HCT116 (cell line): ENCODE results near the gene TMEM59L. TPM values are rescaled to one million over a fixed set of nuclear protein-coding genes. Genes with fewer than 3 reads are reported as not detected.

ENCODE experiments used
- ATAC-seq: fragments of 200-7000 bp; cut with Tn5 transposase; 2 replicates; pipeline ENCODE4 v1.9.1; 2020; ENCODE audit warnings: mild to moderate bottlenecking, moderate library complexity
- BruUV-seq: library from RNA; stranded (reverse); fragments of 400-500 nt; replicated peaks from 2 replicates; lab custom pipeline; 2021; lab: Mats Ljungman, UMichigan
- CTCF ChIA-PET: fragments of 300-600 bp; sonication (Branson Sonifier 250); formaldehyde crosslinking; loops from one replicate; lab custom pipeline; 2021; ENCODE audit warnings: antibody characterized with exemption; lab: Charles Lee
- POLR2A ChIA-PET: fragments of 300-600, 350-600 bp; sonication (Branson Sonifier 250); formaldehyde crosslinking; loops from one replicate; lab custom pipeline; 2021; ENCODE audit warnings: antibody characterized with exemption; lab: Charles Lee
- RAD21 ChIA-PET, 2 experiments: fragments of 300-600 bp; sonication (Branson Sonifier 250); formaldehyde crosslinking; loops; one replicate each; lab custom pipeline; 2023; ENCODE audit warnings: low total read pairs in 2 of 2; ENCODE audit not compliant: uncharacterized antibody in 2 of 2, unreplicated experiment in 2 of 2, low non-redundant PET in 1 of 2; lab: Charles Lee
- DNase-seq: peaks from one replicate; pipeline ENCODE4 v3.0.0-alpha.2; 2010; ENCODE audit warnings: low read depth, low spot score
- H2AFZ ChIP-seq: fragments of 200-600 bp; shearing (Covaris generic), sonication (generic); 2 replicates; pipeline ENCODE4 v1.6.1; 2017; ENCODE audit warnings: low read depth, mixed run types, mixed read lengths, antibody characterized with exemption, low read length; ENCODE audit not compliant: poor library complexity, severe bottlenecking
- H3K27ac ChIP-seq: 2 replicates; pipeline ENCODE4 v1.5.1; 2012; ENCODE audit warnings: low read depth, low read length
- H3K27me3 ChIP-seq: fragments of 200-600 bp; sonication (generic); 2 replicates; pipeline ENCODE4 v1.6.1; 2016; ENCODE audit warnings: mixed run types, low read length, mixed read lengths; ENCODE audit not compliant: insufficient read depth
- H3K36me3 ChIP-seq, 2 experiments: fragments of 200-500 bp in 1 of 2; fragments of 200-600 bp in 1 of 2; sonication (Bioruptor generic) in 1 of 2; sonication (generic) in 1 of 2; 2 replicates each; pipeline versions ENCODE4 v1.5.1 to v1.6.1; 2014 to 2016; ENCODE audit warnings: low read length in 2 of 2, inconsistent platforms in 1 of 2, mixed read lengths in 1 of 2, mixed run types in 1 of 2; ENCODE audit not compliant: insufficient read depth in 2 of 2, control insufficient read depth in 1 of 2
- H3K4me1 ChIP-seq, 2 experiments: fragments of 200-600 bp in 1 of 2; sonication (generic) in 1 of 2; 2 replicates each; pipeline versions ENCODE4 v1.5.1 to v1.6.1; 2012 to 2017; ENCODE audit warnings: low read length in 2 of 2, inconsistent platforms in 1 of 2, mild to moderate bottlenecking in 1 of 2, mixed read lengths in 1 of 2, mixed run types in 1 of 2, moderate library complexity in 1 of 2; ENCODE audit not compliant: insufficient read depth in 2 of 2, control insufficient read depth in 1 of 2
- H3K4me2 ChIP-seq: fragments of 200-600 bp; sonication (generic); 2 replicates; pipeline ENCODE4 v1.6.1; 2017; ENCODE audit warnings: mixed run types, low read length, mixed read lengths
- H3K4me3 ChIP-seq, 2 experiments: fragments of 200-600 bp in 1 of 2; sonication (generic) in 1 of 2; replicated peaks in 1 of 2; 2 replicates each; pipeline ENCODE4 v1.5.1; 2011 to 2016; ENCODE audit warnings: low read length in 2 of 2, control low read depth in 1 of 2, low read depth in 1 of 2, mild to moderate bottlenecking in 1 of 2, mixed read lengths in 1 of 2, mixed run types in 1 of 2
- H3K79me2 ChIP-seq: fragments of 200-600 bp; sonication (generic); 2 replicates; pipeline ENCODE4 v1.6.1; 2017; ENCODE audit warnings: mild to moderate bottlenecking, mixed run types, low read length, moderate library complexity, mixed read lengths; ENCODE audit not compliant: insufficient read depth
- H3K9ac ChIP-seq: fragments of 200-600 bp; sonication (generic); 2 replicates; pipeline ENCODE4 v1.6.1; 2016; ENCODE audit warnings: low read length, mixed read lengths
- H3K9me2 ChIP-seq: fragments of 200-600 bp; sonication (generic), shearing (Covaris generic); 2 replicates; pipeline ENCODE4 v1.6.1; 2017; ENCODE audit warnings: mixed run types, mild to moderate bottlenecking, moderate library complexity; ENCODE audit not compliant: insufficient read depth
- H3K9me3 ChIP-seq, 2 experiments: fragments of 200-500 bp in 1 of 2; fragments of 200-600 bp in 1 of 2; sonication (Bioruptor generic) in 1 of 2; sonication (generic) in 1 of 2; 2 replicates each; pipeline ENCODE4 v1.6.1; 2014 to 2017; ENCODE audit warnings: low read length in 2 of 2, mixed read lengths in 2 of 2, inconsistent platforms in 1 of 2, low read depth in 1 of 2, mild to moderate bottlenecking in 1 of 2, mixed run types in 1 of 2, moderate library complexity in 1 of 2; ENCODE audit not compliant: control insufficient read depth in 1 of 2, insufficient read depth in 1 of 2
- H4K20me1 ChIP-seq: fragments of 200-600 bp; sonication (generic), shearing (Covaris generic); 2 replicates; pipeline ENCODE4 v1.6.1; 2017; ENCODE audit warnings: mixed run types, mild to moderate bottlenecking, moderate library complexity; ENCODE audit not compliant: insufficient read depth
- CEBPB ChIP-seq: IDR thresholded peaks from 2 replicates; pipeline ENCODE4 v1.6.1; 2012; ENCODE audit warnings: low read depth
- ELF1 ChIP-seq: IDR thresholded peaks from 2 replicates; pipeline ENCODE4 v1.6.1; 2012; ENCODE audit warnings: low read depth, borderline replicate concordance
- EZH2 ChIP-seq: fragments of 200-600 bp; sonication (generic); IDR thresholded peaks from 2 replicates; pipeline ENCODE4 v1.6.1; 2017; ENCODE audit warnings: antibody characterized with exemption, mixed run types
- EZH2phosphoT487 ChIP-seq: fragments of 200-600 bp; IDR thresholded peaks from 2 replicates; pipeline ENCODE4 v1.6.1; 2018; ENCODE audit warnings: antibody characterized with exemption, borderline replicate concordance
- FOSL1 ChIP-seq: IDR thresholded peaks from 2 replicates; pipeline ENCODE4 v1.6.1; 2012; ENCODE audit warnings: low read depth
- JUND ChIP-seq: IDR thresholded peaks from 2 replicates; pipeline ENCODE4 v1.6.1; 2012
- POLR2A ChIP-seq: IDR thresholded peaks from 2 replicates; pipeline ENCODE4 v1.7.0; 2011; ENCODE audit warnings: borderline replicate concordance; ENCODE audit not compliant: insufficient read depth, insufficient read length; ENCODE audit errors: extremely low read depth
- POLR2AphosphoS5 ChIP-seq: IDR thresholded peaks from 2 replicates; pipeline ENCODE4 v1.6.1; 2011; ENCODE audit warnings: mild to moderate bottlenecking, low read depth, low read length, moderate library complexity
- SP1 ChIP-seq: IDR thresholded peaks from 2 replicates; pipeline ENCODE4 v1.6.1; 2012; ENCODE audit warnings: low read depth
- YY1 ChIP-seq: IDR thresholded peaks from 2 replicates; pipeline ENCODE4 v1.6.1; 2011; ENCODE audit warnings: low read length, low read depth, moderate library complexity, mild to moderate bottlenecking; ENCODE audit not compliant: insufficient replicate concordance; ENCODE audit errors: extremely low read depth
- ZFX ChIP-seq: fragments of 450-650 bp; IDR thresholded peaks from 2 replicates; pipeline ENCODE4 v1.6.1; 2017
- ZNF274 ChIP-seq: fragments of 200-500 bp; sonication (Bioruptor generic); IDR thresholded peaks from 2 replicates; pipeline ENCODE4 v1.6.1; 2014; ENCODE audit warnings: mild to moderate bottlenecking, low read depth, low read length, inconsistent platforms
- intact Hi-C: fragments of 100-400 bp; cut with micrococcal nuclease; formaldehyde crosslinking; loops from 2 replicates; pipeline ENCODE4 v1.10.0; 2022
- total RNA-seq: library from RNA; stranded (reverse); gene quantifications from one replicate; pipeline ENCODE4 v1.2.1, GENCODE V29; 2021; ENCODE audit not compliant: unreplicated experiment
- TF ChIP-seq, protein P1 (sequence below): IDR thresholded peaks from 2 replicates; pipeline ENCODE4 v1.6.1; 2011; ENCODE audit warnings: mild to moderate bottlenecking, low read length, moderate library complexity; ENCODE audit not compliant: insufficient replicate concordance; ENCODE audit errors: extremely low read depth
- TF ChIP-seq, protein P2 (sequence below): IDR thresholded peaks from 2 replicates; pipeline ENCODE4 v1.6.1; 2012
- TF ChIP-seq, protein P3 (sequence below): IDR thresholded peaks from 2 replicates; pipeline ENCODE4 v1.6.1; 2012
- TF ChIP-seq, protein P4 (sequence below), 3 experiments: fragments of 200-600 bp in 1 of 3; sonication (generic) in 1 of 3; IDR thresholded peaks in 2 of 3; conservative IDR thresholded peaks in 1 of 3; 2 replicates each; pipeline ENCODE4 v1.5.1; 2012 to 2017; ENCODE audit warnings: low read depth in 2 of 3, low read length in 2 of 3, antibody characterized with exemption in 1 of 3, borderline replicate concordance in 1 of 3, control low read depth in 1 of 3, mild to moderate bottlenecking in 1 of 3, mixed read lengths in 1 of 3, mixed run types in 1 of 3, moderate library complexity in 1 of 3; ENCODE audit not compliant: insufficient read depth in 1 of 3

Gene TMEM59L
- total RNA-seq, 1 experiment from 2014 or later: 14.3 TPM

DNA sequence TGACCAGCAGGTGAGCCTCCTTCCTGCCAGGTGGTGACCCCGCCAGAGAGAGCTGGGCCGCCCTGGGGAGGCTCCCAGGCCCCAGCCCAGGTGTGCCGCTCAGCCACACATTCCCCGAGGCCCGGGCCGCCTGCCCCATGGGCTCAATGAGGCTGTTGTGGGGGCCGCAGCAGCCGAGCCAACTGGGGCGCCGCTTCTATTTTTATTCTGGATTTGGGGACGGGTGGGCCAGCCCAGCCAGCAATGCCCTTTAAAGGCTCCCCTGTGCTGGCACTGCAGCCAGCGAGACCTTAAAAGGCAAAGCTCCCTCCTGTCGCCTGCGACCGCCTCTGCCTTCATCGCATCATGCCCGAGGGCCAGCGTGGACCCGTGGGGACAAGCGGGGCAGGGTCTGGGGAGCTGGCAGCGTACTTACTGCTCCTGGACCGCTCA, 53.1 kb downstream of the TMEM59L start:
- no peaks in the 10 kb centered on the region for H3K36me3 ChIP-seq
- ChIA-PET POLR2A (no interaction called here), RAD21 (no interaction called here), CTCF (no interaction called here)
- H3K9ac ChIP-seq: no peak overlapping the region
- H3K27ac ChIP-seq: no peak overlapping the region
- DNase-seq: no peak
- no peaks in the 10 kb centered on the region for H3K9me2 ChIP-seq
- no peak overlapping the region for H3K4me3 ChIP-seq
- no peaks in the 10 kb centered on the region for H3K27me3 ChIP-seq
- intact Hi-C loops: no loop called here
- ATAC-seq: no peak
- H3K4me2 ChIP-seq: no peak overlapping the region
- H4K20me1 ChIP-seq: no peaks in the 10 kb centered on the region
- H3K4me1 ChIP-seq: peaks cover 4 to 9% of the 10 kb centered on the region in 2 experiments; a peak in 3 of 4 replicates
- H3K79me2 ChIP-seq: peaks cover 4% of the 10 kb centered on the region; the same call in 1 of the 2 replicates
- TF ChIP-seq POLR2A (no peak), ELF1 (no peak), ZNF274 (no peak), ZFX (no peak), POLR2AphosphoS5 (no peak), YY1 (no peak), FOSL1 (no peak), JUND (no peak), SP1 (no peak), EZH2phosphoT487 (no peak), CEBPB (no peak), EZH2 (no peak)
- TF ChIP-seq, protein P1, sequence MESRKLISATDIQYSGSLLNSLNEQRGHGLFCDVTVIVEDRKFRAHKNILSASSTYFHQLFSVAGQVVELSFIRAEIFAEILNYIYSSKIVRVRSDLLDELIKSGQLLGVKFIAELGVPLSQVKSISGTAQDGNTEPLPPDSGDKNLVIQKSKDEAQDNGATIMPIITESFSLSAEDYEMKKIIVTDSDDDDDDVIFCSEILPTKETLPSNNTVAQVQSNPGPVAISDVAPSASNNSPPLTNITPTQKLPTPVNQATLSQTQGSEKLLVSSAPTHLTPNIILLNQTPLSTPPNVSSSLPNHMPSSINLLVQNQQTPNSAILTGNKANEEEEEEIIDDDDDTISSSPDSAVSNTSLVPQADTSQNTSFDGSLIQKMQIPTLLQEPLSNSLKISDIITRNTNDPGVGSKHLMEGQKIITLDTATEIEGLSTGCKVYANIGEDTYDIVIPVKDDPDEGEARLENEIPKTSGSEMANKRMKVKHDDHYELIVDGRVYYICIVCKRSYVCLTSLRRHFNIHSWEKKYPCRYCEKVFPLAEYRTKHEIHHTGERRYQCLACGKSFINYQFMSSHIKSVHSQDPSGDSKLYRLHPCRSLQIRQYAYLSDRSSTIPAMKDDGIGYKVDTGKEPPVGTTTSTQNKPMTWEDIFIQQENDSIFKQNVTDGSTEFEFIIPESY: no peak
- TF ChIP-seq, protein P2, sequence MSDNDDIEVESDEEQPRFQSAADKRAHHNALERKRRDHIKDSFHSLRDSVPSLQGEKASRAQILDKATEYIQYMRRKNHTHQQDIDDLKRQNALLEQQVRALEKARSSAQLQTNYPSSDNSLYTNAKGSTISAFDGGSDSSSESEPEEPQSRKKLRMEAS: no peak
- TF ChIP-seq, protein P3, sequence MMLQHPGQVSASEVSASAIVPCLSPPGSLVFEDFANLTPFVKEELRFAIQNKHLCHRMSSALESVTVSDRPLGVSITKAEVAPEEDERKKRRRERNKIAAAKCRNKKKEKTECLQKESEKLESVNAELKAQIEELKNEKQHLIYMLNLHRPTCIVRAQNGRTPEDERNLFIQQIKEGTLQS: no peak
- TF ChIP-seq, protein P4, sequence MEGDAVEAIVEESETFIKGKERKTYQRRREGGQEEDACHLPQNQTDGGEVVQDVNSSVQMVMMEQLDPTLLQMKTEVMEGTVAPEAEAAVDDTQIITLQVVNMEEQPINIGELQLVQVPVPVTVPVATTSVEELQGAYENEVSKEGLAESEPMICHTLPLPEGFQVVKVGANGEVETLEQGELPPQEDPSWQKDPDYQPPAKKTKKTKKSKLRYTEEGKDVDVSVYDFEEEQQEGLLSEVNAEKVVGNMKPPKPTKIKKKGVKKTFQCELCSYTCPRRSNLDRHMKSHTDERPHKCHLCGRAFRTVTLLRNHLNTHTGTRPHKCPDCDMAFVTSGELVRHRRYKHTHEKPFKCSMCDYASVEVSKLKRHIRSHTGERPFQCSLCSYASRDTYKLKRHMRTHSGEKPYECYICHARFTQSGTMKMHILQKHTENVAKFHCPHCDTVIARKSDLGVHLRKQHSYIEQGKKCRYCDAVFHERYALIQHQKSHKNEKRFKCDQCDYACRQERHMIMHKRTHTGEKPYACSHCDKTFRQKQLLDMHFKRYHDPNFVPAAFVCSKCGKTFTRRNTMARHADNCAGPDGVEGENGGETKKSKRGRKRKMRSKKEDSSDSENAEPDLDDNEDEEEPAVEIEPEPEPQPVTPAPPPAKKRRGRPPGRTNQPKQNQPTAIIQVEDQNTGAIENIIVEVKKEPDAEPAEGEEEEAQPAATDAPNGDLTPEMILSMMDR (IDR thresholded peaks at IDR 0.05 in 2 of 3, conservative IDR thresholded peaks at IDR 0.05 in 1 of 3; ENCODE audit: borderline replicate concordance in 1 of 3, insufficient read depth in 1 of 3, low read depth in 2 of 3, low read length in 2 of 3): no peak
- no peak overlapping the region for H2AFZ ChIP-seq
- H3K9me3 ChIP-seq: no peaks in the 10 kb centered on the region
- no TSS peak for BruUV-seq
